Nephron (organoid): Measurements from ENCODE around the gene CYP2F1.

ENCODE experiments used
- H3K27ac Mint-ChIP-seq, 3 experiments: 2 replicates each; pipeline ENCODE4 v1.8.0; 2020; ENCODE audit warnings: mixed read lengths in 3 of 3, mild to moderate bottlenecking in 2 of 3, moderate library complexity in 1 of 3
- H3K27me3 Mint-ChIP-seq: 2 replicates; pipeline ENCODE4 v1.8.0; 2021; ENCODE audit warnings: low read depth, mild to moderate bottlenecking, moderate library complexity, mixed read lengths
- H3K36me3 Mint-ChIP-seq: 2 replicates; pipeline ENCODE4 v1.8.0; 2020; ENCODE audit warnings: low read depth, mixed read lengths
- H3K4me1 Mint-ChIP-seq: 2 replicates; pipeline ENCODE4 v1.8.0; 2020; ENCODE audit warnings: mixed read lengths
- H3K4me3 Mint-ChIP-seq, 3 experiments: 2 replicates each; pipeline ENCODE4 v1.8.0; 2020; ENCODE audit warnings: mild to moderate bottlenecking in 3 of 3, mixed read lengths in 3 of 3, moderate library complexity in 2 of 3
- H3K9me3 Mint-ChIP-seq: 2 replicates; pipeline ENCODE4 v1.8.0; 2020; ENCODE audit warnings: mixed read lengths
- TF ChIP-seq, protein P1 (sequence below), 3 experiments: fragments of 200-600 bp; sonication (generic); IDR thresholded peaks; one replicate each; pipeline ENCODE4 v1.5.0; 2021; ENCODE audit warnings: antibody characterized with exemption in 3 of 3; ENCODE audit not compliant: unreplicated experiment in 3 of 3

The CYP2F1 gene

GRCh38 chr19:41172297-41173164 lies 58.3 kb downstream of the CYP2F1 start:
- TF ChIP-seq, protein P1, sequence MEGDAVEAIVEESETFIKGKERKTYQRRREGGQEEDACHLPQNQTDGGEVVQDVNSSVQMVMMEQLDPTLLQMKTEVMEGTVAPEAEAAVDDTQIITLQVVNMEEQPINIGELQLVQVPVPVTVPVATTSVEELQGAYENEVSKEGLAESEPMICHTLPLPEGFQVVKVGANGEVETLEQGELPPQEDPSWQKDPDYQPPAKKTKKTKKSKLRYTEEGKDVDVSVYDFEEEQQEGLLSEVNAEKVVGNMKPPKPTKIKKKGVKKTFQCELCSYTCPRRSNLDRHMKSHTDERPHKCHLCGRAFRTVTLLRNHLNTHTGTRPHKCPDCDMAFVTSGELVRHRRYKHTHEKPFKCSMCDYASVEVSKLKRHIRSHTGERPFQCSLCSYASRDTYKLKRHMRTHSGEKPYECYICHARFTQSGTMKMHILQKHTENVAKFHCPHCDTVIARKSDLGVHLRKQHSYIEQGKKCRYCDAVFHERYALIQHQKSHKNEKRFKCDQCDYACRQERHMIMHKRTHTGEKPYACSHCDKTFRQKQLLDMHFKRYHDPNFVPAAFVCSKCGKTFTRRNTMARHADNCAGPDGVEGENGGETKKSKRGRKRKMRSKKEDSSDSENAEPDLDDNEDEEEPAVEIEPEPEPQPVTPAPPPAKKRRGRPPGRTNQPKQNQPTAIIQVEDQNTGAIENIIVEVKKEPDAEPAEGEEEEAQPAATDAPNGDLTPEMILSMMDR (IDR thresholded peaks at IDR 0.05; ENCODE audit: unreplicated experiment in 3 of 3) = no peak
- H3K4me1 Mint-ChIP-seq = peaks cover 8% of the 10 kb centered on the region

GRCh38 chr19:41174297-41174928 lies 60.2 kb downstream of the CYP2F1 start:
- TF ChIP-seq, protein P1 (IDR thresholded peaks at IDR 0.05; ENCODE audit: unreplicated experiment in 3 of 3) = no peak
- Mint-ChIP-seq H3K36me3 (no peaks in the 10 kb centered on the region), H3K9me3 (no peaks in the 10 kb centered on the region), H3K27me3 (peaks cover 6% of the 10 kb centered on the region), H3K4me1 (peaks cover 8% of the 10 kb centered on the region), H3K4me3 (no peak overlapping the region), H3K27ac (no peak overlapping the region)

More at GRCh38 chr19:41172297-41173164, 58.3 kb downstream of the CYP2F1 start:
- Mint-ChIP-seq H3K27ac (no peak overlapping the region), H3K9me3 (no peaks in the 10 kb centered on the region), H3K36me3 (no peaks in the 10 kb centered on the region), H3K4me3 (no peak overlapping the region), H3K27me3 (peaks cover 6% of the 10 kb centered on the region)

DNA sequence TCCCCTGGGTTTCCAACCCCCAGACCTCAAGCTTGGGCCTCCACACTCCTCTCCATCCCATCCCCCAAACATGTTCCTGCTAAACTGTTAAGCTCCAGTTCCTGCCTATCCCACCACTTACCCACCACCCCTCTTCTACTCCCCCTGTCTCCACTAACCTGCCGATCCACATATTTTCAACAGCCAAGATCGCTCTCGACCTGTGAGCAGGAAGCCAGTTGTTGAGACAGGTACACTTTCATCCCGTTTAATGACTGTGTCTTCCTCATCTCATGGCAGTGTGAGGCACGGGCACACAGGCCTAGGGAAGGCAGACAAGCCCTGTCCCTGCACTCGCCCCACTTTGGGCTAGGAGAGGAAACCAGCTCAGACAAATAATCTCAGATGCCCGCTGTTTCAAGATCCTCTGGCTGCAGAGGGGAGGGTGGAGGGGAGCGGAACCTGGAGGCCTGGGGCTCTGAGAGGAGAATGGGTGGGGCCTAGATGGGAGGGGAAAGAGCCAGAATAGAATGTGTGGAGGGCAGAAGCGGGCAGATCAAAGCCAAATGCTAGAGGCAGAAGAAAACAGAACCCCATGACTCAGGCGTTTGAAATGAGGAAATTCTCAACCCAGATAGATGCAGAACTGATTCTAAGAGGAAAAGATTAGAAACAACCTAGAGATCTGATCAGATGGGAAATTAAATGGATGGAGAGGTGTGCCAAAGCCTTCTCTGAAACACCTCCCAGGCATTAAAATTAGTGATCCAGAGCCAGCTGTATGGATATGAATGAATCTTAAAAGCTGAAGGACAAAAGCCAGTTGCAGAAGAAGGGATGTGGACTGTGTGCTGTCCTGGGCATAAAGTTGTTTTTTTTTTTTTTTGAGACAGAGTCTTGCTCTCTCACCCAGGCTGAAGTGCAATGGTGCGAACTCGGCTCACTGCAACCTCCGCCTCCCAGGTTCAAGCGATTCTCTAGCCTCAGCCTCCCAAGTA lies 61.9 kb downstream of the CYP2F1 start:
- Mint-ChIP-seq H3K36me3 (no peaks in the 10 kb centered on the region), H3K27me3 (peaks cover 6% of the 10 kb centered on the region), H3K9me3 (no peaks in the 10 kb centered on the region), H3K4me1 (peaks cover 8% of the 10 kb centered on the region), H3K4me3 (no peak overlapping the region), H3K27ac (peak overlapping the region; percentile 22 to 49 (median 35))
- TF ChIP-seq, protein P1 (IDR thresholded peaks at IDR 0.05; ENCODE audit: unreplicated experiment in 3 of 3) = no peak
